Cerebellar nuclear complex (tissue), 1 donor: ENCODE data around the gene MYH3.
"Not testable (repeated sequence)": the region's sequence is repeated elsewhere in the genome, so short reads cannot be mapped to it uniquely, and the experiment has no call there.

Experiments
- DNase-seq, 2 experiments: peaks; one replicate each; lab custom pipeline; 2025; lab: John Stamatoyannopoulos, UW

The MYH3 gene

DNA sequence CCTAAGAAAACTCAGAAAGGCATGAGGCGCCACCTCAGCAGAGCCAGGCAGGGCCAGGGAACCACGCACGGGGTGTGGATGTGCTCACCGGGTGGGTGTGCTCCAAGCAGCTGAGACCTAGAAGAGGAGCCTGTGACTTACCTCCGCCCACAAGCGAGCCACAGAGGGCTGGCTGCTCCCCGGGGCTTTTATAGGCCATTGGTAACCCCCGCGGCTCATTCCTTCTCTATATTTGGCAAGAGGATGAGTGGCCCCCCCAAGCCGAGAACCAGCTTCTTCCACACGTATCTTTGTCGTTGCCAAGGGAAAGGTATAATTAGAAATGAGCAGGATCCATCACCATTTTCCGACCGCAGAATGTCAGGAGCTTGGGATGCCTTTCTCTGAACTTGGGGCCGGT lies at the start of gene MYH3:
MYH3 (minus strand) TSS at position 162 of the 400 bp plus-strand sequence. CDS start 2,245 bp downstream, outside the sequence.
- DNase-seq = no peak

DNA sequence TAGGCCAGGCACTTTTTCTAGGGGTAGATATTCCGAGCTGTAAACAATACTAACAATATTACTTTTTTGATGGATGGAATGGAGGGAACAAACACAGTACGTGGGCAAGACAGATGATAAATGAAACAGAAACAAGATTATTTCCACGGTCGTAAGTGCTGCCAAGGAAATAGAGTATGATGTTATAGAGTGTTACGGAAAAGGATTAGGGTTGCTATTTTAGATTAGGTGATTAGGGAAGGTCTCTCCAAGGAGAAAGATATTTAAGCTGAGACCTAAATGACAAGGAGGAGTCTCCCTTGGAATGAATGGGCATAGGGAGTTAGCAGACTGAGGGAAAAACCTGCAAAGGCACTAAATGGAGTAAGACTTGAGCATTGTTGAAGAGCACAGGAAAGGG lies 48.6 kb upstream of the MYH3 start:
- DNase-seq = no peak

DNA sequence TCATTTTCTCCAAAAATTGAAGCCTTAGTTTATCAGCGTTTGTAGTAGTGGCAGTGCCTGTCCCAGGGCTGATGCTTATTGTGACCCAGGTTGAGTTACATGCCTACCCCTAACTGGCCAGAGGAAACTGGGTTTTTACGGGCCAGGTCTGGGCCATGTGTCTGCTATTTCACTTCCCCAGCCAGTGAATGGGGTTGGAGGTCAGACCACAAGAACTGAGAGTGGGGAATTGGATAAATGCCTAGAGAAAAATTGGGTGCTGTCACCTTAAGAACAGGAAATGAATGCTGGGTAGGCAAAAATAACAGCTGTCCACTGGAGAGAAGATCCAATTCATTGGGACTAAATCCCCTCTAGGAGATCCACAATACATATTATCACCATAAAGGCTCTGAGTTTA lies 45.5 kb upstream of the MYH3 start:
- DNase-seq = no peak

DNA sequence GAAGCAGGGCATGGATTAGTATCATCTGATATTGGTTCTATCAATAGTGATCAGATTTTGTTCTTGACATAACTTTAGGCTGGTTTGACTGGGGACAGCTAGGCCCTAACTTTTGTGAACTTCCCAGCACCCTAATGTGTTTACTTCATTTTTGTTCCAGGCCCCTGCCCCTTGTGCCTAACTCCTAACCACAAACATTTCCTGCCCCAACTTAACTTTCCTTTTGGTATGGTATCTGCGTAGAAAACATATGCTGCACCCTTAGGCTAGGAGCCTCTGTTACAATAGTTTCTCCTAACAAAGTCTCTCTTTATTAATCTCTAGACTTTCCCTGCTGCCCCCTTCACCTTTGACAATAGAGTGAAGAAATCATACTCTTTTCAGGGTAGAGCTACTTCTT lies 42.7 kb upstream of the MYH3 start:
- no peak for DNase-seq

DNA sequence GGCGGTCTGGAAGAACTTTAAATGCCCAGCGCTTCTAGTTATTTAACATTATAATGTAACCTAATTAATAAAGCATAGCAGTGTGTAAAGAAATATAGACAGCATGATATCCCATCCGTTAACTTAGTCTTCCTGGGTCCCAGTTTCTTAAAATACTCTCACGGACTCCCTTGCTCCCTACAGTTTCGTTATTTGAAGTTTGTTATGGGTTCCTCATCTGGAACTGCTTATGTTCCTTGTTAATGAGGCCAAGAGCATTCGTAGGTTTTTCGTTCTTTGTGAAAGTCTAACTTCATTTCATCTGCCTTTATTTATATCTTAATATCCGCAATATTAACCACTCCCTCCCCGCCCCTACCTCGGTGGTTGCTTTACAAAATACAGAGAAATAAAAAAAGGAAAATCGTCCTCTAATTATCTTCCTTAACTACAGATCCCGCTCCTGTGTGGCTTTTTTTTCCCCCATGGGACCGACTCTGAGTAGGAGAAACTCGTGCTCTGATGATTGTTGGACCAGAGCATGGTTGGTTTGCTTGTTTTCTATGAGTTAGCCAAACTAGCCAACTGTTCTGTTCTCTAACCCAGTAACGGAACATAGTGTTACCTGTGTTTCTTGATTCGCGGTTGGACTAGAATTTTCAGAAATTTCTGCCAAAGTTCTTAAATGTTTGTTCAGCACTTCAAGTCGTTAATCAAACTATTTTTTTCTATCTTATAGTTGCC lies 41.1 kb upstream of the MYH3 start:
- no peak for DNase-seq

DNA sequence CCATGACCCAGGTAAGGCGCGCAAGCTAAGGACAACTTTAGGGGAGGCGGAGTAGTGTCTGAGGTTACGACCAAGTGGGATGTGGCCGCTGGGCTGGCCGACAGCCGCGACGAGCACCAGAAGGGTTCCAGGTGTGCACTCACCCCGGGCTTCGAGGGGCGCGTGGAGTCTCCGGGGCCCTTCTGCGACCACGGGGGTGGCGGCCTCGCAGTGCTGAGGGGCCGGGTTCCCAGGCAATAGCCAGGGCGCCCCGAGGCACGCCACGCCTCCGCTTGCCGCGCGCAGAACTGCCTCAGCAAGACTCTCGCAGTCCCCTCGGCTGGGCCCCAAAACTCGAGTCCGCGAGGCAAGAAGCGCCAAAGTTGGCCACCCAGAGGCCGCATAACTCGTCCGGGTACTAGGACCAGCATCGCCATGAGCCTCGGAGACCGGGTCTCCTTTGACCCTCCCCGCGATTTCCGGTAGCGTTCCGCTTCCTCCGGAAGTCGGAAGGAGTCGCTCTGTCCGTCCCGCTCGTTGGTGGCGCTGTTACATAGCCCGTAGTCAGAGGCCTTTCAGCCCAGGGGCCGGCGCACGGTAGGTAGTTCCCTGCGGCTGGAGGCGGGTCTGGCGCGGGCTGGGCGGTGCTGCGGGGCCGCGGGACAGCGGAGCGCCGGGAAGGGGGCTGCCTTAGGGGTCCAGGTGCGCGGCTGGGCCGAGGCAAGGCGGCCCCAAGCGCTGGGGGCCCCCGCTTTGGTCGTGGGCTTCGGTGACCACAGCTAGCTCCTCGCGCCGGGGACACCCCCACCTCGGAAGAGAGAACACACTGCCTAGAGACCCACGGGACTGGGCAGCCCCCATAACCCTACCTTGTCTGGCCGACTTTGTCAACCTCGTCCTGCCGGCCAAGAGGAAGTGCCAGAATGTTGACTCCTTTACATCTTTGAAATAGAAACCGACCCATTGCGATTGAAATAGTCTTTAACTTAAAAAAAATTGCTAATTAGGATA lies 40.3 kb upstream of the MYH3 start, which contains the start of the genes ADPRM and SCO1:
ADPRM (plus strand) TSS at position 503 of the 990 bp plus-strand sequence. CDS start 7,333 bp downstream, outside the sequence.
SCO1 (minus strand) TSS at position 442 of the 990 bp plus-strand sequence; CDS start at position 416, 26 bp downstream.
- peak; percentile 34 to 73 for DNase-seq

DNA sequence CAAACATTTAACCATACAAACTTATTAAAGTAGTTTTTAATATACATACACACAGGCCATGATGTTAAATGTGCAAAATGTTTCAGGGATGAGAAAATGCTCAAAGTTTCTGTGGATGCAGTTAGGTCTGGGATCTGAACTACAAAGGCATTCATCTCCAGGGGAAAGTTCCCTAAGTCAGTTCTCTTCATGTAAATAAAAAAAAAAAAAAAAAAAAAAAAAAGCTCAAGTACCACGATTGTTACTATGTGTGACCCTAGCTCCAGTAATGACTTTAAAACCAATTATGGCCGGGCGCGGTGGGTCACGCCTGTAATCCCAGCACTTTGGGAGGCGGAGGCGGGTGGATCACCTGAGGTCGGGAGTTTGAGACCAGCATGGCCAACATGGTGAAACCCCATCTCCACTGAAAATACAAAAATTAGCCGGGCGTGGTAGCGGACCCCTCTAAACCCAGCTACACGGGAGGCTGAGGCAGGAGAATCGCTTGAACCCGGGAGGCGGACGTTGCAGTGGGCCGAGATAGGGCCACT lies 38.8 kb upstream of the MYH3 start:
- not testable (repeated sequence) for DNase-seq

DNA sequence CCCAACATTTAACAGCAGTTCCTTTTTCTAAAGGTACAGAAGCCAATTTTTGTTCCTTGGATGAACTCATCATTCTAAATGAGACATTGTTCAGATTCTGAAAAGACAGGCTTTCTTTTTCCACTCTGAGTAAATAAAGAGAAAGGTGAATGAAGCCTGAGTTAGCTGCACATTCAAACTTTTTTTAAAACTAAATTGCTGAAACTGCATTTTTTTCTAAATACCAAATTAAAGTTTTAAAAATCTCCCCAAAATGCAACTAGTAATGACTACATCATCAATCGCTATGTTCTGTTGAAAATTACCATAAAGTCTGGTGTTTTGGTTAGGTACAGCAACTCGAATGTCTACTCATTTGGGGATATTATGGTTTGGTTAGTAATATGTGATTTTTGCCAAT lies 30.4 kb upstream of the MYH3 start:
- no peak for DNase-seq

DNA sequence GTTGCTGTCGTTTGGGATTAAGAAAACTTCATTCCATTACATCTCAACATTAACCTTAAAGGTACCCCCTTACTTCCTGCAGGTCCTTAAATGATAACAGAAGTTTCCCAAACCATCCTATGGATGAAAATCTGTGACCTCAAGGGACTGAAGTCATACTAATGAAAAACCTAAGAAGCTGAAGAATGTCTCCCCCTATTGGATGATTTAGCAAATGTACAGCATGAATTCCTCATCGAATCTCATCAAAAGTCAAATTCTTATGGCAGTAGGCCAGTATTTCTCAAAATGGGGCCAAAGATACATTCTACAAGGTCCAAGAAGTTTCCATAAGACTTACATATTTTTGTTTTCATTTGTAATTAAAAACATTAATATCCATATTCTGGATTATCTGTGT lies 26.7 kb upstream of the MYH3 start:
- DNase-seq = no peak

DNA sequence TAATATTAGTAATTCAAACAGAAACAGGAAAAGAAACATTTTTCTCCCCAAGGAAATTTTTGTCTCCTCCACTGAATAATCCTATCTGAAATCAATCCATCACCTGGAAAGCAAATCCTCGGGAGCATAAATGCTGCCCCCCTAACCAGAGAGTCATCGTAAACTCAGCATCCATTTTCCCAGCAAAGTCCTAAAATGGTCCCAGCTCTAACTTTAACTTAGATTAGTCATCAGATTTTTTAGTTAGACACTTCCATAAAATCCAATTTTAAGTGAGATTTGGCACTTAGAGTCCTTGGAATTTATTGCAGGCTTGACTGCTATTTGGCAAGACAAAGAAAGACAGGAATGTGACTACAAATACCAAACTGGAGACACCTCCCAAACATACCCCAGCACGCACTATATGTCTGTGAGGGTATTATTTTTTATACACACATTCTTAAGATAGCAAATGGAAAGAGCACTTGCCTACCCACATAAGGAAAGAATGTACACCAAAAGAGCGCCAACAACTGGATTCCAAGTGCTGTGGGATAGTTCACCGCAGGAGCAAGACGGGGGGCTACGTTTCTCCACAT lies 24.8 kb upstream of the MYH3 start:
- DNase-seq = no peak

DNA sequence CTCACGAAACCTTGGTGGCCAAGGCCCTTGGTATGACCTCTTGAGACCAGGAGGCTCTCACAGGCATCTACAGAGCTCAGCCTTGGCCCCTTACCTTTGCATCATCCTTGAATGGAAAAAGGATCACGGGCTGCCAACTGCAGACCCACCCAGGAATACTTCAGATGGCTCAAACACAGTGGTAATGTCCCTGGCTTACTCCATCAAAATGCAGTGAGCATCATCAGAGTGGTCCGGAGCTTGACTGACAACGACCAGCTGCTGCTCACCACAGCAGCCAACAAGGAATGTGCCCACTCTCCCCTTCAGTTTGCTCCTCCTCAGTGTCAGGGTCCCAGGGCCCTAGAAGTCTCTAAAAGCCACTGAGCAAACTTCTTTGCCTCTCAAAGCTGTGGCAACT lies 17.6 kb upstream of the MYH3 start:
- no peak for DNase-seq

DNA sequence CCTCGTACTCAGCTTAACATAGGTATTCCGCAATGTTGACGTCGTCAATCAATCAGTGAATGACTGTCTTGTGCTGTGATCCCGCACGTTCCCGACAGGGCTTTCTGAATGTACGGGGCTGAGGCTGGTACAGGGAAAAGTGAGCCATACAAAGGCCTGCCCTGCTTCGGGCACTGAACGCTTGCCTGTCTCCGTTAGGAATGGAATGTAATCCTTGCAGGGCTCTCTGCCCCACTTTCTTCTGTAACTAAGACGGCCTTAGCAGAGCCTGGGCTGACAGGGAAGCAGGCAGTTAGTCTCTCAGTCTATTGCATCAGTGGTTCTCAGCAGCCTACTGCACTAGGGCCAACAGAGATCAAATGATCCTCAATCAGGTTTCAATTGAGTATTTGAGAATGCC lies 16.2 kb upstream of the MYH3 start:
- DNase-seq = no peak

DNA sequence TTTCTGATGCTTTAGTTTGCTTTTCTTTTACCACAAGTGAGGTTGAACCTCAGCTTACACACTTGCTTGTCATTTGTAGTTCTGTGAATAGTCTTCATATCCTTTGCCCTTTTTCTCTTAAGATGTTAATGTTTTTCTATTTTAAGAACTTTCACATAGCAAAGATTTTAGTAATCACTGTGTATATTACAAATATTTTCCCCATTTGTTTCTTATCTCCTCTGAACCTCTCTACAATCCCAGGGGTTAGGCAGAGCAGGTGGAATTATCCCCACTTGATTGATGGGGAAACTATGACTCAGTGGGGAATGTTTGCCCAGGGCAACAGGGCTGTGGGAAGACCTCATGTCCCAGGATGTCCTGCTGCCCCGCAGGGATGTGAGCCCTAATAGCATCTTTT lies 11.7 kb upstream of the MYH3 start:
- no peak for DNase-seq

DNA sequence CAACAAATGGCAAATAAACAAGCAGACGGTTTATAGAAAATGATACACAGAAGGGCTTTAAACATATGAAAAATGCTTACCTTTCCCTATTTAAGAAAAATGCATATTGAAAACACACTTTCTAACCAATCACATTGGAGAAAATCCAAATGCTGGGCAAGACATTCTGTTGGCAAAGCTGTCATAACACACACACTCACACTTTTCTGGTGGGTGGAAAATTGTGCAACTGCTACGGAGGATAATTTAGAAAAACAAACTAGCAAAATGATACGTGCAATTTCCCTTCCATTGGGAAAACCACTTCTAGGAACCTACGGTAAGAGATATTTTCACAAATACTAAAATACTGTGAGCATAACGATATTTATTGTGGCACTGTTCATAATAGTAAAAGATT lies 9.8 kb upstream of the MYH3 start:
- DNase-seq = no peak

DNA sequence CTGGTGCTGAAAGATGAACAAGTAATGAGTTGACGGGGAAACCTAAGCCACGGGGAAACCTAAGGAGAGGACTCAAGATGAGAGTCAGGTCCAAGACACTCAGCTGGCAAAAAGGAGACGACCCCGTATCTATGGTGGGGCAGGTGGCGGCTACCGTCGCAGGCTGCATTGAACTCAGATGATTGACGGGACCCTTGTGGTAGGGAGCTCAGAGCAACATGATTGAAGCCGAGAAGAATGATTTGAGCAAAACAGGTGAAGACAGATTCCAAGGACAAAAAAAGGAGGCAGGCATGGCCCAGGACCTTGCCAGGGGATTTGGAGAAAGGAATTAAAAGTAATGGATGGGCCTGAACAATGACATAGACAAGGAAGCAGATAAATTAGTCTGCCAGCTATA lies 7.5 kb upstream of the MYH3 start:
- DNase-seq = no peak

DNA sequence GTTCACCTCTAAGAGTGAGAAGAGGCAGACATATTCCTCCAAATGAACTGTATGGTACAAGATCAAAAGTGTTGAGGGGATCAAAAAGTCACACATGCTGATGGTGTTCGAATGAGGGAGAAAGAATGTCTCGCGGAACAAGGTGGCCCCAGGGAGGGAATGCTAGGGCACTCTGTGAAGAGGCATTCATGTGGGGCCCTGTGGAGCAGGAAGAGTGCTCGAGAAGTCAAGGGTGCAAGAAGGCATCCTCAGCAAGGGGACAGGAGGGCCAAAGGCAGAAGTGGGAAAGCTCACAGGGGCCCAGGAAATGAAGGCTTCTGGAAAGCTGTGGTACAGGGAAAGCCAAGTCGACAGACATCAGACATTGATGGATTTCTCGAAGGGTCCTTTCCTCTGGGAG lies 6.1 kb upstream of the MYH3 start:
- no peak for DNase-seq

DNA sequence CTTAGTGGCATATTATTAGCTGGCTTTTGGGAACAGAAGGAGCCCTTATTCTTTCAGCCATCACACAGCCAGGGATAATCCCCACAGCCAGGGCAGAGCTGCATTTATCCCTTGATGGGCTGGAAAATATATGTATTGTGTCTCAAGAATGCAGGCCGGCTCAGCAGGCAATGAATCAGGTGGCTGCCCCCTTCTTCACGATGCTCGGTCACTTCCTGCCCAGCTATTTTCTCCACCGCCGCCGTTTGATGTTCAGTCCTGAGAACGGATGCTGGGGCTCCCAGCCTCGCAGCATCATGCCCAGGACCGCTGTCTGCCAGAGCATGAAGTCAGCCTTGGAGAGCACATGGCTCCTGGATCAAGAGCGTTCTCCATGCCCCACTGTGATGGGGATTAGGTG lies 4.3 kb upstream of the MYH3 start:
- no peak for DNase-seq

DNA sequence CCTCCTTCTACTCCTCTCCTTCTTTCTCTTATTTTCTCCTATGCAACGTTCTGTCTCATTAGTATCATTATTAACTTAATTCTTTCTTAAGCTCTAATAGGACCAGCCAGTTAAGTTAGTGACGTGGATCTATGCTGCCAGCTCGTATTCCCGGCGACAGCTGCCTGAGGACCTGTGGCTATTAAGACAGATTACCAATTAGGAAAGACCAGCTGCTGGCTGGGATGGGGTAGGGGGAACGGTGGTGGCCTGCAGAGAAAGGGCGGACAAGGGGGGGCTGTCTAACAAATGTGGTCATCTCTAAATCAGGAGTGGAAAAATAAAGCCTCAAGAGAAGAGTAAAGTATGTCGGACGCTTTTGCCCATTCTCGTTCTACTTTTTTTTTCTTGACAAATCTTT lies 770 bp upstream of the MYH3 start:
- DNase-seq = no peak

DNA sequence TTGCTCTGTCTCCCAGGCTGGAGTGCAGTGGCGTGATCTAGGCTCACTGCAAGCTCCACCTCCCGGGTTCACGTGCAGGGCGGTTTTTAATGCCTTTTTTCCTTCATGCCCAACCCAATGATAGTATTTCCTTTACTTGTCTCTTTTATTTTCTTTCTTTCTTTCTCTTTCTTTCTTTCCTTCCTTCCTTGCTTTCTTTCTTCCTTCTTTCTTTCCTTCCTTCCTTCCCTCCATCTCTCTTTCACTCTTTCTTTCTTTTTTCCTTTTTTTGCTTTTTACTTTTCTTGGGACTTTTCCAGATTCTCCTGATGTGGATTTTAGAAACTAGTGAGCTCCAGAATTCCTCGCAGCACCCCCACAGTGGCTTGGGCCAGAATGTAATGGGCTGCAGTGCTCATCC lies 3.1 kb downstream of the MYH3 start:
- no peak for DNase-seq

DNA sequence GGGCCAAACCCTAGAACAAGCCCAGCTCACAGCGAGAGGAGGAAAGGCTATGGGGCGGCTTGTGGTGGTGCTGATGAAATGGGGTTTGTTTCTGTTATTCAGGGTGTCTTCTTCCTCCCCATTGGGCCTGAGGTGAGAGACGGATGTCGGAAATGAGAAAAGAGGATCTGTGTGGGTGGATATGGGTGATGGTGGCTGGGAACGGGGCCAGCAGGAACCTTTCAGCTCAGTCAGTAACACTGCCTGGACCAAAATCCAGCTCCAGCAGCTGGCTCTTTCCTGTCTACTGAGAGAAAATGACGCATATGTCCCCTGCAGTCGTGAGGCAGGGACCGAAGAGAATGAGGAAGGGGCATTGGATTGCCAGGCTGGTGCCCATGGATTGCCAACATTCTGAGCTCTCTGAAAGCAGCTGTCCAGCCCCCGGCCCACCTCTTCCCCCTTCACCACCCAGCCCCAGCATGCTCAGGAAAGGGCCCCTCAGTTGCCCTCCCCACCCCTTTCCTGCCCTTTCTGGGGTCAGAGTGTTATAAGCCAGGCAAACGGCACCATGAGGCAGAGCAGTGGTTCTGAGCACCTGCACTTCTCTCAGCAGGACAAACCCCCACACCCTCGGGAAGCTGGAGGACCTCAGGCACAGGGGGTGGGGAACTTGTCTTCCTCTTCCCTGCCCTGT lies 4.0 kb downstream of the MYH3 start:
- DNase-seq = no peak

DNA sequence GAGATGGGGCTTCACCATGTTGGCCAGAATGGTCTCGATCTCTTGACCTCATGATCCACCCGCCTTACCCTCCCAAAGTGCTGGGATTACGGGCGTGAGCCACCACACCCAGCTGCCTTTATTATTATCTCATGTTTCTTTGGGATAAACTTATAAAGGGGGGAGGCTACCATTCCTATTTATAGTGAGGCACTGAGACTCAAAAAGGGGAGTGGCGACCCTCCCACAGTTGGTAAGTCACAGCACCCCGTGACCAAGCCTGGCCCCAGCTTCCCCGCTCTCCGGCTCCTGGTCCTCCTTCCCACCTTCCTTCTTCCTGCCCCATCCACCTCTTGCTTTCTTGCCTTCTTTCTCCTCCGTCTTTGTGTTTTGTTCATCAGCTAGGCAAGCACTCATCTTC lies 5.2 kb downstream of the MYH3 start:
- DNase-seq = no peak

DNA sequence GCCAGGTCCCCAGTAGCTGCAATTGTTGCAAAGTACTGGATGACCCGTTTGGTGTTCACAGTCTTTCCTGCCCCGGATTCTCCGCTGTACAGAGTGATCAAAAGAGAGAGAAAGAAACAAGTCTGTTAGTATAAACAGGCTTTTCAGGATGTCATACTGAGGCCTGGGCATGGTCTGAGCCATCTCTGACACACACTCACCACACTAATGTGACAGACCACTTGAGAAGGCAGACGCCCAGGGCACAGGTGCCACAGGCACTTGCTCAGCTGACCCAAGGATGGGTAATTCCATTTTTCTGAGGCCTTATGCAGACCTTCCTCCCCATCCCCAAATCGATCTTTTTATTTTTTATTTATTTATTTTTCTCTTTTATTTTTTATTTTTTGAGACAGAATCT lies 7.5 kb downstream of the MYH3 start:
- DNase-seq = no peak
